Liver (tissue), 9 donors: Measurements from ENCODE around the gene PRPF18. TPM values are rescaled to one million over a fixed set of nuclear protein-coding genes. Genes with fewer than 3 reads are reported as not detected.

Source experiments
- DNase-seq: peaks from one replicate; pipeline ENCODE4 v3.0.0-alpha.2; 2017; ENCODE audit warnings: low spot score
- H3K27ac ChIP-seq, 2 donors: one replicate each; pipeline ENCODE4 v1.7.0; 2013; ENCODE audit warnings: inconsistent platforms in 2 of 2, low read length in 2 of 2, control low read depth in 1 of 2, low read depth in 1 of 2, mild to moderate bottlenecking in 1 of 2
- H3K27me3 ChIP-seq, 4 donors: one replicate each; pipeline versions ENCODE4 v1.6.1 to v1.7.0; 2013; ENCODE audit warnings: low read length in 3 of 4, inconsistent platforms in 1 of 4, mild to moderate bottlenecking in 1 of 4, moderate library complexity in 1 of 4; ENCODE audit not compliant: control insufficient read depth in 4 of 4, insufficient read depth in 4 of 4
- H3K36me3 ChIP-seq, 4 donors: one replicate each; pipeline versions ENCODE4 v1.6.1 to v1.7.0; 2013; ENCODE audit warnings: low read length in 3 of 4, mild to moderate bottlenecking in 3 of 4, low read depth in 1 of 4, moderate library complexity in 1 of 4; ENCODE audit not compliant: control insufficient read depth in 4 of 4, insufficient read depth in 3 of 4
- H3K4me1 ChIP-seq, 4 donors: one replicate each; pipeline versions ENCODE4 v1.6.1 to v1.7.0; 2013; ENCODE audit warnings: low read length in 3 of 4, mild to moderate bottlenecking in 3 of 4, moderate library complexity in 1 of 4; ENCODE audit not compliant: control insufficient read depth in 4 of 4, insufficient read depth in 4 of 4
- H3K4me3 ChIP-seq, 3 donors: one replicate each; pipeline versions ENCODE4 v1.6.1 to v1.7.0; 2013; ENCODE audit warnings: low read length in 3 of 3, control low read depth in 1 of 3, low read depth in 1 of 3, mild to moderate bottlenecking in 1 of 3
- H3K9ac ChIP-seq, 2 donors: one replicate each; pipeline ENCODE4 v1.7.0; 2013; ENCODE audit warnings: low read length in 2 of 2, mild to moderate bottlenecking in 2 of 2, moderate library complexity in 2 of 2, control low read depth in 1 of 2, low read depth in 1 of 2
- H3K9me3 ChIP-seq, 4 donors: one replicate each; pipeline versions ENCODE4 v1.6.1 to v1.7.0; 2013; ENCODE audit warnings: low read length in 3 of 4; ENCODE audit not compliant: control insufficient read depth in 4 of 4
- ATF3 ChIP-seq: IDR thresholded peaks from 2 replicates; pipeline ENCODE4 v1.6.1; 2016; ENCODE audit warnings: antibody characterized with exemption
- CTCF ChIP-seq: fragments of 150-350 bp; IDR thresholded peaks from 2 replicates; pipeline ENCODE4 v1.5.1; 2017; ENCODE audit warnings: improper control_type of control experiment, low read depth, low read length; ENCODE audit not compliant: missing input control
- EGR1 ChIP-seq, 2 donors: IDR thresholded peaks; 2 replicates each; pipeline ENCODE4 v1.6.1; 2016 to 2018; ENCODE audit warnings: antibody characterized with exemption in 2 of 2, low read depth in 2 of 2
- FOXA1 ChIP-seq: IDR thresholded peaks from 2 replicates; pipeline ENCODE4 v1.6.1; 2016; ENCODE audit warnings: antibody characterized with exemption
- FOXA2 ChIP-seq: IDR thresholded peaks from 2 replicates; pipeline ENCODE4 v1.6.1; 2016; ENCODE audit warnings: antibody characterized with exemption
- GABPA ChIP-seq, 2 donors: IDR thresholded peaks in 1 of 2; conservative IDR thresholded peaks in 1 of 2; 2 replicates each; pipeline ENCODE4 v1.6.1; 2016; ENCODE audit warnings: antibody characterized with exemption in 2 of 2, mild to moderate bottlenecking in 1 of 2, moderate library complexity in 1 of 2
- HNF4A ChIP-seq, 2 donors: conservative IDR thresholded peaks; 2 replicates each; pipeline ENCODE4 v1.6.1; 2016; ENCODE audit warnings: antibody characterized with exemption in 2 of 2, mild to moderate bottlenecking in 2 of 2
- HNF4G ChIP-seq: IDR thresholded peaks from 2 replicates; pipeline ENCODE4 v1.6.1; 2016; ENCODE audit warnings: antibody characterized with exemption
- JUND ChIP-seq, 2 donors: IDR thresholded peaks; 2 replicates each; pipeline ENCODE4 v1.6.1; 2016; ENCODE audit warnings: antibody characterized with exemption in 2 of 2
- NR2F2 ChIP-seq: IDR thresholded peaks from 2 replicates; pipeline ENCODE4 v1.6.1; 2016; ENCODE audit warnings: antibody characterized with exemption
- RAD21 ChIP-seq, 2 donors: IDR thresholded peaks; 2 replicates each; pipeline ENCODE4 v1.6.1; 2016; ENCODE audit warnings: antibody characterized with exemption in 2 of 2, mild to moderate bottlenecking in 2 of 2
- REST ChIP-seq: IDR thresholded peaks from 2 replicates; pipeline ENCODE4 v1.6.1; 2016; ENCODE audit warnings: antibody characterized with exemption, mild to moderate bottlenecking
- RXRA ChIP-seq, 2 donors: IDR thresholded peaks; 2 replicates each; pipeline ENCODE4 v1.6.1; 2017 to 2018; ENCODE audit warnings: antibody characterized with exemption in 2 of 2, mild to moderate bottlenecking in 1 of 2
- SP1 ChIP-seq: IDR thresholded peaks from 2 replicates; pipeline ENCODE4 v1.6.1; 2018; ENCODE audit warnings: antibody characterized with exemption, mild to moderate bottlenecking
- TAF1 ChIP-seq: conservative IDR thresholded peaks from 2 replicates; pipeline ENCODE4 v1.6.1; 2016; ENCODE audit warnings: antibody characterized with exemption, mild to moderate bottlenecking
- YY1 ChIP-seq: IDR thresholded peaks from 2 replicates; pipeline ENCODE4 v1.6.1; 2016; ENCODE audit warnings: antibody characterized with exemption, mild to moderate bottlenecking
- ZBTB33 ChIP-seq: IDR thresholded peaks from 2 replicates; pipeline ENCODE4 v1.6.1; 2016; ENCODE audit warnings: antibody characterized with exemption
- WGBS: extraction: QIAGEN DNeasy Blood & Tissue Kit; methylation state at CpG from one replicate; pipeline ENCODE4 v1.1.7; 2013; 5-methylcytosine and 5-hydroxymethylcytosine counted together
- polyA plus RNA-seq, 2 donors: library from polyadenylated mRNA; stranded (reverse) in 1 of 2; unstranded in 1 of 2; fragments of 200-250 nt in 1 of 2; fragments of >200 nt in 1 of 2; fragmentation: Nextera tagmentation in 1 of 2; extraction: Ambion mirVana in 1 of 2; gene quantifications; one replicate each; pipeline versions ENCODE4 v1.2.1 to v1.2.3, GENCODE V29; 2013 to 2015
- total RNA-seq, 2 donors: library from RNA; depleted of rRNA; stranded (reverse); fragments of >200 nt; gene quantifications; one replicate each; pipeline ENCODE4 v1.2.3, GENCODE V29; 2014
- donor health status: healthy.
- donor health status: healthy.
- donor health status: healthy.
- donor health status: healthy.
- donor health status: healthy.

PRPF18 gene
- total and polyA plus RNA-seq, 4 donors: 10.0 to 28.3 (median 14.5) TPM

- peaks cover 0 to 11% (median under 1%) of the 10 kb centered on the region in 4 donors for H3K36me3 ChIP-seq
- TF ChIP-seq HNF4A (conservative IDR thresholded peaks at IDR 0.05) (no peak), GABPA (IDR thresholded peaks at IDR 0.05 in 1 of 2, conservative IDR thresholded peaks at IDR 0.05 in 1 of 2) (no peak), TAF1 (no peak), SP1 (no peak), YY1 (no peak), EGR1 (IDR thresholded peaks at IDR 0.05; ENCODE audit: low read depth in 2 of 2) (no peak), CTCF (no peak), REST (no peak)
- no peak overlapping the region for H3K27ac ChIP-seq
- no peaks in the 10 kb centered on the region for H3K9me3 ChIP-seq
- no peak for DNase-seq
- 94% methylated on average over 4 of the region's 4 CpGs for WGBS
- no peak overlapping the region for H3K9ac ChIP-seq
- no peaks in the 10 kb centered on the region for H3K27me3 ChIP-seq
- H3K4me3 ChIP-seq: no peak overlapping the region
- H3K4me1 ChIP-seq: peaks cover 6 to 12% (median 8%) of the 10 kb centered on the region in 4 donors
These were observed 4.1 kb downstream of the PRPF18 start for GRCh38 chr10:13590886-13591285.

GRCh38 chr10:13592306-13592705, 5.5 kb downstream of the PRPF18 start:
- TF ChIP-seq CTCF (no peak), RAD21 (IDR thresholded peaks at IDR 0.05) (no peak), NR2F2 (no peak), ATF3 (no peak), TAF1 (no peak), FOXA2 (no peak), ZBTB33 (no peak), SP1 (no peak), REST (no peak), FOXA1 (no peak), JUND (IDR thresholded peaks at IDR 0.05) (no peak), HNF4G (no peak), RXRA (IDR thresholded peaks at IDR 0.05) (no peak)
- no peak overlapping the region for H3K27ac ChIP-seq
- WGBS: 95% methylated on average over 2 of the region's 2 CpGs
- H3K4me1 ChIP-seq: peaks cover 6 to 12% (median 7%) of the 10 kb centered on the region in 4 donors
- H3K27me3 ChIP-seq: no peaks in the 10 kb centered on the region
- DNase-seq: no peak
- H3K9me3 ChIP-seq: no peaks in the 10 kb centered on the region
- H3K4me3 ChIP-seq: no peak overlapping the region
- H3K9ac ChIP-seq: no peak overlapping the region
- peaks cover 0 to 11% (median under 1%) of the 10 kb centered on the region in 4 donors for H3K36me3 ChIP-seq
